Mesothelial cell of epicardium (in vitro differentiated cells): ENCODE results near the gene GRAMD4. TPM values are rescaled to one million over a fixed set of nuclear protein-coding genes. Genes with fewer than 3 reads are reported as not detected.

Experiments
- DNase-seq, 2 experiments: peaks; one replicate each; pipeline ENCODE4 v3.0.0; 2021; ENCODE audit warnings: low spot score in 2 of 2; ENCODE audit not compliant: unreplicated experiment in 2 of 2
- H3K27ac Mint-ChIP-seq: 2 replicates; pipeline ENCODE4 v1.8.0; 2021; ENCODE audit warnings: mixed read lengths
- H3K27me3 Mint-ChIP-seq: 2 replicates; pipeline ENCODE4 v1.8.0; 2021; ENCODE audit warnings: low read depth, mixed read lengths
- H3K36me3 Mint-ChIP-seq: 2 replicates; pipeline ENCODE4 v1.8.0; 2021; ENCODE audit warnings: mixed read lengths
- H3K4me1 Mint-ChIP-seq: 2 replicates; pipeline ENCODE4 v1.8.0; 2021; ENCODE audit warnings: mixed read lengths
- H3K4me3 Mint-ChIP-seq: 2 replicates; pipeline ENCODE4 v1.8.0; 2021; ENCODE audit warnings: mild to moderate bottlenecking, moderate library complexity, mixed read lengths
- H3K9me3 Mint-ChIP-seq: 2 replicates; pipeline ENCODE4 v1.8.0; 2021; ENCODE audit warnings: mixed read lengths
- total RNA-seq: library from RNA; stranded (reverse); gene quantifications from 3 replicates; pipeline ENCODE4 v1.2.1, GENCODE V29; 2021
- TF ChIP-seq, protein P1 (sequence below): fragments of 200-600 bp; sonication (generic); IDR thresholded peaks from one replicate; pipeline ENCODE4 v1.5.0; 2021; ENCODE audit warnings: antibody characterized with exemption; ENCODE audit not compliant: unreplicated experiment

Gene GRAMD4
- total RNA-seq, 1 donor from 2014 or later, result 58.3 TPM

DNA sequence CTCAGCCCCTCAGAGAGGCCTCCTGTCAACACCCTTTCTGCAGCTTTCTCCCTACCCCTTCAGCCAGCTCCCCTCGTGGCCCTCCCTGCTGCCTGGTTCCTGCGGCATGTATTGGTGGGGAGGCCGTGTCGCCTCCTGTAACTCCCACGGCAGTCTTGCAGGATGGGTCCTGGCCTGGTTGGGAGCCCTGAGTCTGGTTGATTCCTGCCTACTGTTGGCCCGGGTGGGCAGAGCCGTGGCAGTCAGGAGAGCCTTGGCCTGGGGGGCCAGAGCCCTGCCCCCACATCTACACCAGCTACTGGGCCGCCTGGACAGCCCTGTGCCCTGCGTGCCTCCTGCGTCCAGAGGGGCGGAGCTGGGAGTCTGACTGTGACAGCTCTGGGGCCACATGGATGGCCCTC, 30.3 kb upstream of the GRAMD4 start:
- no peak for DNase-seq
- TF ChIP-seq, protein P1, sequence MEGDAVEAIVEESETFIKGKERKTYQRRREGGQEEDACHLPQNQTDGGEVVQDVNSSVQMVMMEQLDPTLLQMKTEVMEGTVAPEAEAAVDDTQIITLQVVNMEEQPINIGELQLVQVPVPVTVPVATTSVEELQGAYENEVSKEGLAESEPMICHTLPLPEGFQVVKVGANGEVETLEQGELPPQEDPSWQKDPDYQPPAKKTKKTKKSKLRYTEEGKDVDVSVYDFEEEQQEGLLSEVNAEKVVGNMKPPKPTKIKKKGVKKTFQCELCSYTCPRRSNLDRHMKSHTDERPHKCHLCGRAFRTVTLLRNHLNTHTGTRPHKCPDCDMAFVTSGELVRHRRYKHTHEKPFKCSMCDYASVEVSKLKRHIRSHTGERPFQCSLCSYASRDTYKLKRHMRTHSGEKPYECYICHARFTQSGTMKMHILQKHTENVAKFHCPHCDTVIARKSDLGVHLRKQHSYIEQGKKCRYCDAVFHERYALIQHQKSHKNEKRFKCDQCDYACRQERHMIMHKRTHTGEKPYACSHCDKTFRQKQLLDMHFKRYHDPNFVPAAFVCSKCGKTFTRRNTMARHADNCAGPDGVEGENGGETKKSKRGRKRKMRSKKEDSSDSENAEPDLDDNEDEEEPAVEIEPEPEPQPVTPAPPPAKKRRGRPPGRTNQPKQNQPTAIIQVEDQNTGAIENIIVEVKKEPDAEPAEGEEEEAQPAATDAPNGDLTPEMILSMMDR, result no peak
- H3K27ac Mint-ChIP-seq, result no peak overlapping the region
- H3K4me3 Mint-ChIP-seq, result no peak overlapping the region
- H3K4me1 Mint-ChIP-seq, result peaks cover 33% of the 10 kb centered on the region
- H3K36me3 Mint-ChIP-seq, result no peaks in the 10 kb centered on the region
- H3K9me3 Mint-ChIP-seq, result no peaks in the 10 kb centered on the region
- H3K27me3 Mint-ChIP-seq, result no peaks in the 10 kb centered on the region

DNA sequence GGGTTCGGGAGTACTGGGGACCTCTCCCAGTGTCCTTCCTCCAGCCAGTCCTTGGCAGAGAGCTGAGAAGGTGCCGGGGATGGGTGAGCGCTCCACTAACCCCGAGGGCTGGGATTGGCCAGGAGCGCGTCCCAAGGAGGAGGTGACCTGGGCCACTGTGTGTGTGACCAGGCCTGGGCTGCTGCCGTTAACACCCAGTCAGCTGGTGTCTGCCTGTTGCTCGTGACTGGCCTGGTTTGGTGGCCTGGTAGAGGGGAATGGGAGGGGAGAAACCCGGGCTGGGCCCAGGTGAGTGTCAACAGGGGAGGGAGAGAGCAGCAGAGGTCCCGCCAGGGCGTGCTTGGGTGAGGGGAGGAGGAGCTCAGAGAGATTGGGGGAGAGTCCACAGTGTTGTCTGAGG, 29.9 kb upstream of the GRAMD4 start:
- no peaks in the 10 kb centered on the region for H3K27me3 Mint-ChIP-seq
- TF ChIP-seq, protein P1, result no peak
- H3K36me3 Mint-ChIP-seq, result no peaks in the 10 kb centered on the region
- H3K4me3 Mint-ChIP-seq, result no peak overlapping the region
- no peaks in the 10 kb centered on the region for H3K9me3 Mint-ChIP-seq
- H3K4me1 Mint-ChIP-seq, result peaks cover 34% of the 10 kb centered on the region
- H3K27ac Mint-ChIP-seq, result no peak overlapping the region
- no peak for DNase-seq

DNA sequence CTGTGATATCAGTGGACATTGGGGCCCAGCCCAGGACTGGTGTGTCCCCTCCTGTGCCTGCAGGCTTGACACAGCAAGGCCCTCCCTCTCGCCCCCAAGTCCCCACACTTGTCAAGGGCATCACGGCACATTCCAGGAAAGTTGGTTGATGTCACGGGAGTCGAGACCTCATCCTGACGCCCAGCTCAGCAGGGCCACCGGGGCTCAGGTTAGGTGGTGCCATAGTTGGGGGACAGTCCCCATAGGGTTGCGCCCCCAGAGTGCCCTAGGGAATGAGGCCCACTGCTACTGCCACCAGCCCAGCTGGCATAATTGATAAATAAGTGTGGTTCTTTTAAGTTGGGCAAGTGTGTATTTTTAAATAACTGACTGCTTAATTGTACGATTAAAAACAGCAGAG, 28.3 kb upstream of the GRAMD4 start:
- TF ChIP-seq, protein P1, result no peak
- Mint-ChIP-seq H3K36me3 (no peaks in the 10 kb centered on the region), H3K4me1 (peaks cover 45% of the 10 kb centered on the region), H3K9me3 (no peaks in the 10 kb centered on the region), H3K4me3 (no peak overlapping the region), H3K27ac (no peak overlapping the region), H3K27me3 (no peaks in the 10 kb centered on the region)
- no peak for DNase-seq

DNA sequence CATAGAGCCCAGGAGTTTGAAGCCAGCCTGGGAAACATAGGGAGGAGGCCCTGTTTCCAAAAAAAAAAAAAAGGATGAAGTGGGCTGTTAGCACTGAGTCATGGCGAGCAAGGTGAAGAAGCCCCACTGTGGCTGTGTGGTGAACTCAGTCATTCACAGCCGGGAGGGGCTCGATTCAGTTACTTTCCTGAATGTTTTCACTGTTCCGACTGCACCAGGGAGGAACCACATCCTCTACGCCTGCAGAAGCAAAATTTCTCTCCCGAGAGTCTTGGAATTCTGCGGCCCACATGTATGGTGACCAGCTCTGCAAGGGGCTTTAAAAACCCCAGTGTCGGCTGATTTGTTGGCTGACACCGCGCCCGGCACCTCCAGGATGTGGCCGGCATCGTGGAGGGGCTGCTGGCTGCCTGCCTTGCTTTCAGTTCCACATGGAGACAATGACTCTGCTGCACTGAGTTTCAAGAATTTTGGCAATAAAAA, 27.8 kb upstream of the GRAMD4 start:
- Mint-ChIP-seq H3K4me3 (no peak overlapping the region), H3K9me3 (no peaks in the 10 kb centered on the region), H3K27ac (no peak overlapping the region), H3K36me3 (no peaks in the 10 kb centered on the region), H3K4me1 (peaks cover 45% of the 10 kb centered on the region), H3K27me3 (no peaks in the 10 kb centered on the region)
- TF ChIP-seq, protein P1, result no peak
- DNase-seq, result no peak

DNA sequence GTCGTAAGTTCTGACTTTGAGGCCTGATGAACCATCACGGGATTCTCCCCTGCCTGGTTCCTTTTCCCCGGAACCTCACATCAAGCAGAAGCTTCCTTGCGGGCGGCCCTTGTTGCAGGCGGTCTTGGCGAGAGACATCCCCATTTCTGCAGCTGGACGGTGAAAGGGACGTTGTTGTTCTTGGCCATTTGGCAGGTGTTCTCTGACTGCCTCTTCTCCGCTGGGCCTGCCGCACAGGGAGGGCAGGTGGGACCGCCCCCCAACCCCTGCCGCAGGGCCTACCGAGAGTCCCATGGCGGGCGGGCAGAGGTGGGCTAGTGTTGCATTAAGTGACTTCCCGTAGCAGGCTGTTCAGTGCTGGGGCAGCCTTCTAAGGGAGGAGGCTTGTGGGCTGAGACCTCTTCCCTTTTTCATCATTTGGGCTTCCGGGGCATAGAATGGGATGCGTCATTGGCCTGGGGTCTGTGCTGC, 26.9 kb upstream of the GRAMD4 start:
- TF ChIP-seq, protein P1, result no peak
- H3K27me3 Mint-ChIP-seq, result no peaks in the 10 kb centered on the region
- peaks cover 45% of the 10 kb centered on the region for H3K4me1 Mint-ChIP-seq
- DNase-seq, result no peak
- no peak overlapping the region for H3K27ac Mint-ChIP-seq
- no peak overlapping the region for H3K4me3 Mint-ChIP-seq
- H3K9me3 Mint-ChIP-seq, result no peaks in the 10 kb centered on the region
- no peaks in the 10 kb centered on the region for H3K36me3 Mint-ChIP-seq
